Caco-2 (cell line): ENCODE data around the gene HDGFL3. TPM values are rescaled to one million over a fixed set of nuclear protein-coding genes. Genes with fewer than 3 reads are reported as not detected.

Experiments
- BruUV-seq: library from RNA; stranded (reverse); fragments of 400-500 nt; replicated peaks from 2 replicates; lab custom pipeline; 2021; lab: Mats Ljungman, UMichigan
- CTCF ChIA-PET: fragments of 300-600 bp; sonication (Branson Sonifier 250); formaldehyde crosslinking; loops from one replicate; lab custom pipeline; 2022; ENCODE audit warnings: antibody characterized with exemption; lab: Charles Lee
- POLR2A ChIA-PET: fragments of 300-600 bp; sonication (Branson Sonifier 250); formaldehyde crosslinking; loops from one replicate; lab custom pipeline; 2022; ENCODE audit warnings: antibody characterized with exemption; lab: Charles Lee
- DNase-seq, 2 experiments: peaks; one replicate each; pipeline versions ENCODE4 v3.0.0 to v3.0.0-alpha.2; 2020 to 2022
- H3K27me3 ChIP-seq: replicated peaks from 2 replicates; pipeline ENCODE4 v1.6.0; 2011; ENCODE audit warnings: low read length; ENCODE audit not compliant: control insufficient read depth, insufficient read depth
- H3K36me3 ChIP-seq: 2 replicates; pipeline ENCODE4 v1.5.1; 2011; ENCODE audit warnings: low read length; ENCODE audit not compliant: control insufficient read depth, insufficient read depth
- H3K4me1 ChIP-seq: fragments of 250-450 bp; sonication (Bioruptor Pico); 2 replicates; pipeline ENCODE4 v1.5.1; 2020; ENCODE audit warnings: mild to moderate bottlenecking
- H3K4me3 ChIP-seq: 2 replicates; pipeline ENCODE4 v1.5.1; 2011; ENCODE audit warnings: low read depth, mild to moderate bottlenecking, control low read depth, low read length
- H3K9me3 ChIP-seq: fragments of 250-450 bp; sonication (Bioruptor Pico); 2 replicates; pipeline ENCODE4 v1.5.1; 2020; ENCODE audit warnings: mild to moderate bottlenecking, moderate library complexity
- H3K27ac Mint-ChIP-seq: one replicate; pipeline ENCODE4 v1.8.0; 2022; ENCODE audit warnings: mixed read lengths; ENCODE audit not compliant: unreplicated experiment
- H3K27me3 Mint-ChIP-seq: one replicate; pipeline ENCODE4 v1.8.0; 2022; ENCODE audit warnings: mixed read lengths; ENCODE audit not compliant: insufficient read depth, unreplicated experiment
- H3K36me3 Mint-ChIP-seq: one replicate; pipeline ENCODE4 v1.8.0; 2022; ENCODE audit warnings: mild to moderate bottlenecking, mixed read lengths; ENCODE audit not compliant: insufficient read depth, unreplicated experiment
- H3K4me1 Mint-ChIP-seq: one replicate; pipeline ENCODE4 v1.8.0; 2022; ENCODE audit warnings: low read depth, mixed read lengths; ENCODE audit not compliant: unreplicated experiment
- H3K4me3 Mint-ChIP-seq: one replicate; pipeline ENCODE4 v1.8.0; 2022; ENCODE audit warnings: mild to moderate bottlenecking, moderate library complexity, mixed read lengths; ENCODE audit not compliant: unreplicated experiment
- H3K9me3 Mint-ChIP-seq: one replicate; pipeline ENCODE4 v1.8.0; 2022; ENCODE audit warnings: mixed read lengths; ENCODE audit not compliant: unreplicated experiment
- CTCF ChIP-seq, 2 experiments: fragments of 200-600 bp in 1 of 2; IDR thresholded peaks; 1 replicate in 1 of 2; 2 replicates in 1 of 2; pipeline versions ENCODE4 v1.5.1 to v1.8.0; 2011 to 2022; ENCODE audit warnings: antibody characterized with exemption in 1 of 2, control low read depth in 1 of 2, inconsistent platforms in 1 of 2, low read depth in 1 of 2, low read length in 1 of 2, mild to moderate bottlenecking in 1 of 2, moderate library complexity in 1 of 2; ENCODE audit not compliant: insufficient read depth in 1 of 2, severe bottlenecking in 1 of 2, unreplicated experiment in 1 of 2
- intact Hi-C: fragments of 100-400 bp; cut with micrococcal nuclease; formaldehyde crosslinking; loops from one replicate; pipeline ENCODE4 v1.10.0; 2022; ENCODE audit not compliant: unreplicated experiment
- total RNA-seq: library from RNA; stranded (reverse); gene quantifications from 2 replicates; pipeline ENCODE4 v1.2.3, GENCODE V29; 2022

HDGFL3 gene
- total RNA-seq, 1 experiment from 2014 or later = 22.9 TPM

- intact Hi-C loops = no loop called here
- H3K4me1 ChIP-seq = no peaks in the 10 kb centered on the region
- ChIA-PET CTCF (no interaction called here), POLR2A (no interaction called here)
- no peaks in the 10 kb centered on the region for H3K4me1 Mint-ChIP-seq
- no peak overlapping the region for H3K27ac Mint-ChIP-seq
- no peaks in the 10 kb centered on the region for H3K27me3 Mint-ChIP-seq
- no peaks in the 10 kb centered on the region for H3K9me3 Mint-ChIP-seq
- H3K4me3 ChIP-seq = no peak overlapping the region
- H3K4me3 Mint-ChIP-seq = no peak overlapping the region
- TF ChIP-seq CTCF (IDR thresholded peaks at IDR 0.05; ENCODE audit: insufficient read depth in 1 of 2, low read depth in 1 of 2, low read length in 1 of 2, severe bottlenecking in 1 of 2, unreplicated experiment in 1 of 2) = no peak
- BruUV-seq = no TSS peak
- H3K36me3 ChIP-seq = no peaks in the 10 kb centered on the region
- H3K9me3 ChIP-seq = no peaks in the 10 kb centered on the region
- no peaks in the 10 kb centered on the region for H3K27me3 ChIP-seq
- H3K36me3 Mint-ChIP-seq = no peaks in the 10 kb centered on the region
- no peak for DNase-seq
Measured at GRCh38 chr15:83118291-83118827, 89.3 kb downstream of the HDGFL3 start.

GRCh38 chr15:83115831-83116565 lies 91.6 kb downstream of the HDGFL3 start:
- H3K27ac Mint-ChIP-seq = no peak overlapping the region
- CTCF ChIA-PET = no interaction called here

GRCh38 chr15:83115410-83115809 lies 92.2 kb downstream of the HDGFL3 start:
- TF ChIP-seq CTCF (IDR thresholded peaks at IDR 0.05; ENCODE audit: insufficient read depth in 1 of 2, low read depth in 1 of 2, low read length in 1 of 2, severe bottlenecking in 1 of 2, unreplicated experiment in 1 of 2) = no peak
- no TSS peak for BruUV-seq
- POLR2A ChIA-PET = no interaction called here
- no peak for DNase-seq
- no peak overlapping the region for H3K27ac Mint-ChIP-seq
- Histone ChIP-seq H3K27me3 (no peaks in the 10 kb centered on the region), H3K4me1 (no peaks in the 10 kb centered on the region), H3K9me3 (no peaks in the 10 kb centered on the region), H3K36me3 (no peaks in the 10 kb centered on the region), H3K4me3 (no peak overlapping the region)
- intact Hi-C loops = no loop called here
- H3K4me3 Mint-ChIP-seq = no peak overlapping the region
- CTCF ChIA-PET = no interaction called here
- H3K36me3 Mint-ChIP-seq = no peaks in the 10 kb centered on the region
- H3K4me1 Mint-ChIP-seq = no peaks in the 10 kb centered on the region
- peaks cover 10% of the 10 kb centered on the region for H3K9me3 Mint-ChIP-seq
- H3K27me3 Mint-ChIP-seq = peaks cover 4% of the 10 kb centered on the region

More at GRCh38 chr15:83115831-83116565, 91.6 kb downstream of the HDGFL3 start:
- Mint-ChIP-seq H3K4me3 (no peak overlapping the region), H3K4me1 (no peaks in the 10 kb centered on the region), H3K27me3 (peaks cover 4% of the 10 kb centered on the region), H3K9me3 (peaks cover 7% of the 10 kb centered on the region), H3K36me3 (no peaks in the 10 kb centered on the region)
- intact Hi-C loops = no loop called here
- DNase-seq = no peak
- no peaks in the 10 kb centered on the region for H3K4me1 ChIP-seq
- no peaks in the 10 kb centered on the region for H3K36me3 ChIP-seq
- TF ChIP-seq CTCF (IDR thresholded peaks at IDR 0.05; ENCODE audit: insufficient read depth in 1 of 2, low read depth in 1 of 2, low read length in 1 of 2, severe bottlenecking in 1 of 2, unreplicated experiment in 1 of 2) = no peak
- no peaks in the 10 kb centered on the region for H3K9me3 ChIP-seq
- no peaks in the 10 kb centered on the region for H3K27me3 ChIP-seq
- POLR2A ChIA-PET = no interaction called here
- no peak overlapping the region for H3K4me3 ChIP-seq
- BruUV-seq = no TSS peak
